GM12878 (cell line): Measurements from ENCODE around the gene TMEM120B. TPM values are rescaled to one million over a fixed set of nuclear protein-coding genes. Genes with fewer than 3 reads are reported as not detected.
A peak's percentile ranks its signal among the peaks of the same experiment; 100 is the strongest.

Experiments used
- CBFB ChIP-seq: IDR thresholded peaks from 2 replicates; pipeline ENCODE4 v1.6.1; 2016; ENCODE audit warnings: antibody characterized with exemption, low read depth
- CHD1 ChIP-seq: IDR thresholded peaks from 2 replicates; pipeline ENCODE4 v1.6.1; 2012; ENCODE audit warnings: low read depth, low read length, improper control_type of control experiment
- CREM ChIP-seq: IDR thresholded peaks from 2 replicates; pipeline ENCODE4 v1.6.1; 2014; ENCODE audit warnings: antibody characterized with exemption, low read depth
- EGR1 ChIP-seq, 2 experiments: IDR thresholded peaks; 1 replicate in 1 of 2; 2 replicates in 1 of 2; pipeline ENCODE4 v1.6.1; 2011 to 2012; ENCODE audit warnings: low read depth in 2 of 2, low read length in 2 of 2, borderline replicate concordance in 1 of 2, mild to moderate bottlenecking in 1 of 2, moderate library complexity in 1 of 2
- FOXK2 ChIP-seq: fragments of 450-650 bp; IDR thresholded peaks from 2 replicates; pipeline ENCODE4 v1.6.1; 2017; ENCODE audit warnings: mild to moderate bottlenecking, moderate library complexity
- HCFC1 ChIP-seq: fragments of 150-350 bp; IDR thresholded peaks from 2 replicates; pipeline ENCODE4 v1.6.1; 2014; ENCODE audit warnings: low read length
- MEF2A ChIP-seq: IDR thresholded peaks from 2 replicates; pipeline ENCODE4 v1.6.1; 2011; ENCODE audit warnings: low read depth, mild to moderate bottlenecking, low read length, moderate library complexity; ENCODE audit not compliant: insufficient read depth
- MTA2 ChIP-seq: fragments of 450-650 bp; IDR thresholded peaks from 2 replicates; pipeline ENCODE4 v1.6.1; 2016; ENCODE audit warnings: low read depth, mild to moderate bottlenecking, moderate library complexity
- MXI1 ChIP-seq: fragments of 150-350 bp; IDR thresholded peaks from 2 replicates; pipeline ENCODE4 v1.6.1; 2011; ENCODE audit warnings: low read depth, mild to moderate bottlenecking, inconsistent platforms, low read length, improper control_type of control experiment
- MYB ChIP-seq: fragments of 150-350 bp; IDR thresholded peaks from 2 replicates; pipeline ENCODE4 v1.6.1; 2014; ENCODE audit warnings: mild to moderate bottlenecking, low read depth, low read length, borderline replicate concordance
- NBN ChIP-seq: fragments of 450-650 bp; IDR thresholded peaks from 2 replicates; pipeline ENCODE4 v1.6.1; 2016
- NRF1 ChIP-seq: conservative IDR thresholded peaks from 2 replicates; pipeline ENCODE4 v1.6.1; 2011; ENCODE audit warnings: mild to moderate bottlenecking, low read depth, low read length, improper control_type of control experiment
- RAD51 ChIP-seq: fragments of 450-650 bp; IDR thresholded peaks from 2 replicates; pipeline ENCODE4 v1.6.1; 2016; ENCODE audit warnings: moderate library complexity, mild to moderate bottlenecking, inconsistent platforms
- RB1 ChIP-seq: fragments of 450-650 bp; formaldehyde crosslinking; IDR thresholded peaks from 2 replicates; pipeline ENCODE4 v1.6.1; 2017; ENCODE audit warnings: mild to moderate bottlenecking, borderline replicate concordance
- SUPT20H ChIP-seq: IDR thresholded peaks from 2 replicates; pipeline ENCODE4 v1.6.1; 2011; ENCODE audit warnings: low read depth, mild to moderate bottlenecking, low read length, moderate library complexity, borderline replicate concordance; ENCODE audit not compliant: control insufficient read depth
- TBL1XR1 ChIP-seq: IDR thresholded peaks from 2 replicates; pipeline ENCODE4 v1.6.1; 2012; ENCODE audit warnings: low read depth, low read length, improper control_type of control experiment
- TCF3 ChIP-seq: IDR thresholded peaks from 2 replicates; pipeline ENCODE4 v1.6.1; 2012; ENCODE audit warnings: low read depth, mild to moderate bottlenecking, low read length, borderline replicate concordance; ENCODE audit not compliant: insufficient read depth
- TCF7 ChIP-seq: IDR thresholded peaks from 2 replicates; pipeline ENCODE4 v1.6.1; 2014; ENCODE audit warnings: antibody characterized with exemption, borderline replicate concordance
- ZNF24 ChIP-seq: fragments of 450-650 bp; IDR thresholded peaks from 2 replicates; pipeline ENCODE4 v1.6.1; 2017; ENCODE audit warnings: antibody characterized with exemption, mild to moderate bottlenecking
- ZNF274 ChIP-seq: IDR thresholded peaks from one replicate; pipeline ENCODE4 v1.8.0; 2011; ENCODE audit not compliant: insufficient read length, insufficient read depth
- polyA plus RNA-seq, 11 experiments: library from polyadenylated mRNA; depleted of rRNA in 4 of 11; unstranded in 6 of 11; stranded (reverse) in 5 of 11; fragments of >200 nt; fragmentation: Nextera tagmentation in 4 of 11; fragmentation: Illumina TruSeq in 1 of 11; extraction: Ambion mirVana in 4 of 11; extraction: Trizol in 1 of 11; gene quantifications; 1 replicate in 1 of 11; 2 replicates in 10 of 11; pipeline versions ENCODE4 v1.2.1 to v1.2.3, GENCODE V29; 2011 to 2016; ENCODE audit warnings: inconsistent platforms in 2 of 11, missing spikeins in 2 of 11, low read depth in 1 of 11
- total RNA-seq, 4 experiments: library from RNA; depleted of rRNA in 3 of 4; stranded (reverse); fragments of >200 nt in 3 of 4; fragmentation: Illumina TruSeq in 1 of 4; extraction: Trizol in 1 of 4; gene quantifications; 2 replicates each; pipeline versions ENCODE4 v1.2.1 to v1.2.3, GENCODE V29; 2013 to 2021
- TF ChIP-seq, protein P1 (sequence below): fragments of 150-350 bp; IDR thresholded peaks from 2 replicates; pipeline ENCODE4 v1.6.1; 2014; ENCODE audit warnings: mild to moderate bottlenecking, low read depth, low read length
- TF ChIP-seq, protein P2 (sequence below): fragments of 450-650 bp; formaldehyde crosslinking; IDR thresholded peaks from 2 replicates; pipeline ENCODE4 v1.5.0; 2022; ENCODE audit warnings: mild to moderate bottlenecking, missing genetic modification characterization
- TF ChIP-seq, protein P3 (sequence below): IDR thresholded peaks from 2 replicates; pipeline ENCODE4 v1.6.1; 2012; ENCODE audit warnings: low read depth, low read length, improper control_type of control experiment
- TF ChIP-seq, protein P4 (sequence below): fragments of 450-650 bp; IDR thresholded peaks from 2 replicates; pipeline ENCODE4 v1.6.1; 2018; ENCODE audit warnings: borderline replicate concordance, mild to moderate bottlenecking; ENCODE audit not compliant: partially characterized antibody

Gene TMEM120B
- total and polyA plus RNA-seq, 10 of the 15 experiments (the other 5 are each of a cell fraction or from before 2014, with no cell fraction given), result 4.0 to 26.2 (median 9.2) TPM

DNA sequence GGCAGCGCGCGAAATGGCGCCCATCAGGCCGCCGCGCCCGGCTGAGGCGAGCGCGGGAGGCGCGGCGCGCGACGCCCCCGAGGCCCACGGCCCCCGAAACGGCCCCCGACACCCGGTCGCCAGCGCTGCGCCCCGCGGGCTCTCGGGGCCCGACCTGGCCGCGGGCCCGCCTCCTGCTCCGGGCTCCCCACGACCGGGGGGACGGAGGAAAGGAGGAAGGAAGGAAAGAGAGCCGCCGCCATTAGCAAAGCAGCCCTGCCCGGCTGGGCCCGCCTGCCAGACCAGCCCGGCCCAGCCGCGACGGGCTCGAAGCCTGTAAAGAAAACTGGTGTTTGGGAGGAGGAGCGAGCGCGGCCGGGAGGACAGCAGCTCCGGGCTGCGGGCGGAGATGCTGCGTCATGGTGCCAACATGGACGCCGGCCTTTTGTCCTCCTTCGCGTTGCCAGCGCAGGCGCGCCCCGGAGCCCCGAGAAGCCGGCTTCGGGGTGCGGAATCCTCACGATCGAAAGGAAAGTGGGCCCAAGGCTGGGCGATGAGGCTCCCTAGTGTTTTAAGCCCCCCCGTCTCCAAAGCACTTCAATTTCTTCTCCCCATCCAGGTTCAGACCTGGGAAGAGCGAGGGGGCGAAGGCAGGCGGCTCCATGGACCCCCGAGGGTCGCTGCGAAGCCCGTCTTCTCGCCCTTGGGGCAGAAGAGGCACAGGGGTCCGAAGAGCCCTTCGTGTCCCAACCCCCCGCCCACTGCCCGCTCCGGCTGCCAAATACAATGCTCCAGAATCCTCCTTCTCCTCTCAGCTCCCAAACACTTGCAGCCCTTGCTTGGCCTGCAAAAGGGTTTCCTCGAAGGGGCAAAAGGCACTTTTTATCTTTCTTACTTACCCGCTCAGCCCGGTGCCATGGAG is 88.4 kb downstream of the TMEM120B start (continued):
- TF ChIP-seq, protein P1, sequence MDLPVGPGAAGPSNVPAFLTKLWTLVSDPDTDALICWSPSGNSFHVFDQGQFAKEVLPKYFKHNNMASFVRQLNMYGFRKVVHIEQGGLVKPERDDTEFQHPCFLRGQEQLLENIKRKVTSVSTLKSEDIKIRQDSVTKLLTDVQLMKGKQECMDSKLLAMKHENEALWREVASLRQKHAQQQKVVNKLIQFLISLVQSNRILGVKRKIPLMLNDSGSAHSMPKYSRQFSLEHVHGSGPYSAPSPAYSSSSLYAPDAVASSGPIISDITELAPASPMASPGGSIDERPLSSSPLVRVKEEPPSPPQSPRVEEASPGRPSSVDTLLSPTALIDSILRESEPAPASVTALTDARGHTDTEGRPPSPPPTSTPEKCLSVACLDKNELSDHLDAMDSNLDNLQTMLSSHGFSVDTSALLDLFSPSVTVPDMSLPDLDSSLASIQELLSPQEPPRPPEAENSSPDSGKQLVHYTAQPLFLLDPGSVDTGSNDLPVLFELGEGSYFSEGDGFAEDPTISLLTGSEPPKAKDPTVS, result no peak
- TF ChIP-seq CREM (peak; percentile 36; the same call in 1 of the 2 replicates), NRF1 (no peak), ZNF274 (no peak), MYB (no peak), MTA2 (no peak), TCF3 (no peak), RAD51 (no peak; the same call in 1 of the 2 replicates), MXI1 (no peak), FOXK2 (no peak), CHD1 (no peak), HCFC1 (no peak), CBFB (no peak), TBL1XR1 (no peak), SUPT20H (no peak), TCF7 (no peak), MEF2A (no peak), ZNF24 (no peak), EGR1 (IDR thresholded peaks at IDR 0.05; ENCODE audit: borderline replicate concordance in 1 of 2, low read depth in 2 of 2, low read length in 2 of 2) (no peak), NBN (no peak), RB1 (no peak)
- TF ChIP-seq, protein P2, sequence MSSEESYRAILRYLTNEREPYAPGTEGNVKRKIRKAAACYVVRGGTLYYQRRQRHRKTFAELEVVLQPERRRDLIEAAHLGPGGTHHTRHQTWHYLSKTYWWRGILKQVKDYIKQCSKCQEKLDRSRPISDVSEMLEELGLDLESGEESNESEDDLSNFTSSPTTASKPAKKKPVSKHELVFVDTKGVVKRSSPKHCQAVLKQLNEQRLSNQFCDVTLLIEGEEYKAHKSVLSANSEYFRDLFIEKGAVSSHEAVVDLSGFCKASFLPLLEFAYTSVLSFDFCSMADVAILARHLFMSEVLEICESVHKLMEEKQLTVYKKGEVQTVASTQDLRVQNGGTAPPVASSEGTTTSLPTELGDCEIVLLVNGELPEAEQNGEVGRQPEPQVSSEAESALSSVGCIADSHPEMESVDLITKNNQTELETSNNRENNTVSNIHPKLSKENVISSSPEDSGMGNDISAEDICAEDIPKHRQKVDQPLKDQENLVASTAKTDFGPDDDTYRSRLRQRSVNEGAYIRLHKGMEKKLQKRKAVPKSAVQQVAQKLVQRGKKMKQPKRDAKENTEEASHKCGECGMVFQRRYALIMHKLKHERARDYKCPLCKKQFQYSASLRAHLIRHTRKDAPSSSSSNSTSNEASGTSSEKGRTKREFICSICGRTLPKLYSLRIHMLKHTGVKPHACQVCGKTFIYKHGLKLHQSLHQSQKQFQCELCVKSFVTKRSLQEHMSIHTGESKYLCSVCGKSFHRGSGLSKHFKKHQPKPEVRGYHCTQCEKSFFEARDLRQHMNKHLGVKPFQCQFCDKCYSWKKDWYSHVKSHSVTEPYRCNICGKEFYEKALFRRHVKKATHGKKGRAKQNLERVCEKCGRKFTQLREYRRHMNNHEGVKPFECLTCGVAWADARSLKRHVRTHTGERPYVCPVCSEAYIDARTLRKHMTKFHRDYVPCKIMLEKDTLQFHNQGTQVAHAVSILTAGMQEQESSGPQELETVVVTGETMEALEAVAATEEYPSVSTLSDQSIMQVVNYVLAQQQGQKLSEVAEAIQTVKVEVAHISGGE, result no peak
- TF ChIP-seq, protein P3, sequence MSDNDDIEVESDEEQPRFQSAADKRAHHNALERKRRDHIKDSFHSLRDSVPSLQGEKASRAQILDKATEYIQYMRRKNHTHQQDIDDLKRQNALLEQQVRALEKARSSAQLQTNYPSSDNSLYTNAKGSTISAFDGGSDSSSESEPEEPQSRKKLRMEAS, result no peak
- TF ChIP-seq, protein P4, sequence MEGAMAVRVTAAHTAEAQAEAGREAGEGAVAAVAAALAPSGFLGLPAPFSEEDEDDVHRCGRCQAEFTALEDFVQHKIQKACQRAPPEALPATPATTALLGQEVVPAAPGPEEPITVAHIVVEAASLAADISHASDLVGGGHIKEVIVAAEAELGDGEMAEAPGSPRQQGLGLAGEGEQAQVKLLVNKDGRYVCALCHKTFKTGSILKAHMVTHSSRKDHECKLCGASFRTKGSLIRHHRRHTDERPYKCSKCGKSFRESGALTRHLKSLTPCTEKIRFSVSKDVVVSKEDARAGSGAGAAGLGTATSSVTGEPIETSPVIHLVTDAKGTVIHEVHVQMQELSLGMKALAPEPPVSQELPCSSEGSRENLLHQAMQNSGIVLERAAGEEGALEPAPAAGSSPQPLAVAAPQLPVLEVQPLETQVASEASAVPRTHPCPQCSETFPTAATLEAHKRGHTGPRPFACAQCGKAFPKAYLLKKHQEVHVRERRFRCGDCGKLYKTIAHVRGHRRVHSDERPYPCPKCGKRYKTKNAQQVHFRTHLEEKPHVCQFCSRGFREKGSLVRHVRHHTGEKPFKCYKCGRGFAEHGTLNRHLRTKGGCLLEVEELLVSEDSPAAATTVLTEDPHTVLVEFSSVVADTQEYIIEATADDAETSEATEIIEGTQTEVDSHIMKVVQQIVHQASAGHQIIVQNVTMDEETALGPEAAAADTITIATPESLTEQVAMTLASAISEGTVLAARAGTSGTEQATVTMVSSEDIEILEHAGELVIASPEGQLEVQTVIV, result no peak
